GM12891 (cell line): ENCODE results near the gene RHOBTB1.
"Not testable (repeated sequence)": the region's sequence is repeated elsewhere in the genome, so short reads cannot be mapped to it uniquely, and the experiment has no call there.

Source experiments
- PAX5 ChIP-seq: IDR thresholded peaks from 2 replicates; pipeline ENCODE4 v1.6.1; 2011; ENCODE audit warnings: low read length, moderate library complexity, mild to moderate bottlenecking; ENCODE audit not compliant: insufficient read depth, severe bottlenecking
- POLR2A ChIP-seq: IDR thresholded peaks from 2 replicates; pipeline ENCODE4 v1.6.1; 2011; ENCODE audit warnings: low read depth, low read length, control low read depth
- POLR2AphosphoS5 ChIP-seq: IDR thresholded peaks from 2 replicates; pipeline ENCODE4 v1.6.1; 2011; ENCODE audit warnings: low read depth, low read length, control low read depth
- POU2F2 ChIP-seq: IDR thresholded peaks from 2 replicates; pipeline ENCODE4 v1.6.1; 2011; ENCODE audit warnings: low read depth, mild to moderate bottlenecking, control low read depth, low read length, moderate library complexity
- SPI1 ChIP-seq: IDR thresholded peaks from 2 replicates; pipeline ENCODE4 v1.6.1; 2011; ENCODE audit warnings: low read depth, low read length, control low read depth
- TAF1 ChIP-seq: IDR thresholded peaks from 2 replicates; pipeline ENCODE4 v1.6.1; 2011; ENCODE audit warnings: low read depth, low read length, control low read depth

- not testable (repeated sequence) for TF ChIP-seq POLR2A, POLR2AphosphoS5, TAF1, PAX5, SPI1, POU2F2
Observed at GRCh38 chr10:60841227-60841626, 102.8 kb downstream of the RHOBTB1 start.
